ENCODE measurements around the gene VPS11.
"Not testable (repeated sequence)": the region's sequence is repeated elsewhere in the genome, so short reads cannot be mapped to it uniquely, and the experiment has no call there.

VPS11 gene

DNA sequence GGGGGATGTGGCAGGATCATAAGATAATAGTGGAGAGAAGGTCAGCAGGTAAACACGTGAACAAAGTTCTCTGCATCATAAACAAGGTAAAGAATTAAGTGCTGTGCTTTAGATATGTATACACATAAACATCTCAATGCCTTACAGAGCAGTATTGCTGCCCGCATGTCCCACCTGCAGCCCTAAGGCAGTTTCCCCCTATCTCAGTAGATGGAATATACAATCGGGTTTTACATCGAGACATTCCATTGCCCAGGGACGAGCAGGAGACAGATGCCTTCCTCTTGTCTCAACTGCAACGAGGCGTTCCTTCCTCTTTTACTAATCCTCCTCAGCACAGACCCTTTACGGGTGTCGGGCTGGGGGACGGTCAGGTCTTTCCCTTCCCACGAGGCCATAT lies 28.1 kb upstream of the VPS11 start:
- DNase-seq, result not testable (repeated sequence)

DNA sequence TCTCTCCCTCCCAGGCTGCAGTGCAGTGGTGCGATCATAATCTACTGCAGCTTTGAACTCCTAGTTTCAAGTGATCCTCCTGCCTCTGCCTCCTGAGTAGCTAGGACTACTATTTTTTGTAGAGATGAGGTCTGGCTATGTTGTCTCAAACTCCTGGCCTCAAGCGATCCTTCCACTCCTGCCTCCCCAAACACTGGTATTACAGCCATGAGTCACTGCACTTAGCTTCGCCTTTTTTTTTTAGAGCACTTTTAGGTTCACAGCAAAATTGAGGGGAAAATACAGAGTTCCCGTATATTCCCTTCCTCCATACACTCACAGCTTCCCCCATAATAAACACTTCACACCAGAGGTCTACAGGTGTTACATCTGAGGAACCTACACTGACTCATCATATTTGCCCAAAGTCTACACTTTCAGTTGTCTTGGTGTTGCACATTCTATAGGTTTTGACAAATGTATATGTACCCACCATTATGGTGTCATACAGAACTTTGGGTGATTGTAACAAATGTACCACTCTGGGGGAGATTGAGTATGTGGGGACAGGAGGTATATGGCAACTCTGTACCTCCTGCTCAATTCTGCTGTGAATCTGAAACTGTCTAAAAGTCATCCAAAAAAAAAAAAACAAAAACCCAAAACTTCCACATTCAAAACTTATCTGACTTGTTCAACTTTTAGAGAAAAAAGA lies 25.6 kb upstream of the VPS11 start:
- no peak for DNase-seq

GRCh38 chr11:119042927-119043326 lies 24.7 kb upstream of the VPS11 start:
- DNase-seq, result no peak

DNA sequence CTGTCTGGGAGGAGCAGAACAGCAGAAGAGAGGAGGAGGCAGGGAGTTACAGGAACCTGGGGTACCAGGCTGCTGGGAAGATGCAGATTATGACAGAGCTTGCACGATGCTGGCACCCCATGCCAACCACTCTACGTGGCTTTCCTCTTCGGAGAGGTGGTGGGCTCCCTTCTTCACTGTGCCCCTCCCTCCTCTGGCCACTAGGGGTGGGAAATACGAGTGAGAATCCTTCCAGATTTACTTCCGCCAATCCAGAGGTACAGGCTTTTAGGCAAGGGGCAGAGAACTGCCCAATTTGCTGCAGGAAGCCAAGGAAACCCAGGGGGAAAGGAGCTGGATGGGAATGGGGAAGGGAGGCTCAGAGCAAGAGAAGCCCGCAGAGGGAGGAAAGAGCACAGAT lies 22.9 kb upstream of the VPS11 start:
- no peak for DNase-seq

DNA sequence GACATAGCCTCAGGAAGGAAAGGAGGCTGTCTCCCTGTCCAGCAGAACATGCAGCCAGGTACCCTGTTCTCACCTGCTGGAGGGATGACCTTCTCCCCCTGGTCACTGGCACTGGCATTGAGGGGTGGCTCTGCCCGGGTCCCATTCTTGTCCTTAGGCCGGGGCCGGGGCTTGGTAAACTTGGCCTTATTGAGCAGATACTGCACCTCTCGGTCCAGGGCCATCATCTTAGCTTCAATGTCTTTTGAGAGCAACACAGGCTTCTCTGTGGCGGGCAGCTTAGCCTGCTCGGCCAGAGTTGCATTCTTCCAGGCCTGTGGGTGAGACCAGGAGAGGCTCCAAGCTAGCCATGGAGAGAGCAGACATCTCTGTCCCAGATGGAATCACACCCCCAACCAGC lies 21.1 kb upstream of the VPS11 start:
- DNase-seq, result no peak

DNA sequence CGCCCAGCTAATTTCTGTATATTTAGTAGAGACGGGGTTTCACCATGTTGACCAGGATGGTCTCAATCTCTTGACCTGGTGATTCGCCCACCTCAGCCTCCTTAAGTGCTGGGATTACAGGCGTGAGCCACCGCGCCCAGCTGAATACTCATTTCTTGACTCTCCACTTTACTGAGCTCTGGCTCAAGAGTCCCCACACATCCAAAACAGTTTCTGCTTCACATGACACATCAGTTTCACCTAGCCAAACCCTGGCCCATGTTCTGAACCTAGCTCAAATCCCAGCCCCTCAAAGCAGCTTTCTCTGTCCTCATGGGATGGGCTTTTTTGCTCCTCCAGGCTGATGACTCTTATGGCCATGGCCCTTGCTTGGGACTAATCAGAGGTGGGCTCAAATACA lies 20.4 kb upstream of the VPS11 start:
- no peak for DNase-seq

DNA sequence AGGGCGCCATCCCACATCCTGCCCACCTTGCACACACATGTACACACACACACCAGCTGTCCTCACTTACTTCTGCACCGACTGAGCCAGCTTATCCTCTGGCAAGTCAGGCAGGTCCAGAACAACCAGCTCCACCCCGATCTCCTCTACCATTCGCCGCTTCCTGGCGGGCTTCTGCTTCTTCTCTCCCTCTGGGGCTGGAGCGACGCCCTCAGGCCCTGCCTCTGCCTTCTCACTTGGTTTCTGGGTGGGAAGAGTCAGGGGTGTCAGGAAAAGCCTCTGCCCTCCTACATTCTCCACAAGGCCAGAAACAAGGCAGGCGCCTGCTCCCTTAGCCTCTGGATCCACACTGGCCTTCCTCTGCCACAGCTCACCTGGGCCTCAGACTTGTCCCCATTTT lies 19.0 kb upstream of the VPS11 start:
- no peak for DNase-seq

DNA sequence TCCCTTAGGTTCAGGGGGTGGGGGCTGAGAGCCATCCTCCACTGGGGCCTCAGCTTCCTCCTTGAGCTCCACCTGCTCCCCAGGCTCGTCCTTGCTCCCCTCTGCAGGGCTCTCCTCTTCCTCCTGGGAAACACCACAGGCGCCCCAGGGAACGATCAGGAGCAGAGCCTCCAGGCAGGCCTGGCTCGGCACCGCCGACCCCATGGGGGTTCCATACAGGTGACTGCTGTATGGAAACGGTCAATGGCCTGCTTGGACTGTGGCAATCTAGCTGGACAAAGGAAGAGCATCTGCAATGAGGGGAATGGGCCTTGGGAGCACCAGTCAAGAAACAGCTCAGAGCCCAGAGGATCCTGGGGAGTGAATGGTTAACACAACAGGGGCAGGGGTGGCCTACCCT lies 18.5 kb upstream of the VPS11 start:
- DNase-seq, result no peak

GRCh38 chr11:119051440-119052162 lies 16.0 kb upstream of the VPS11 start:
- DNase-seq, result no peak

- no peak for DNase-seq
These were observed 15.3 kb upstream of the VPS11 start for GRCh38 chr11:119052163-119052814.

DNA sequence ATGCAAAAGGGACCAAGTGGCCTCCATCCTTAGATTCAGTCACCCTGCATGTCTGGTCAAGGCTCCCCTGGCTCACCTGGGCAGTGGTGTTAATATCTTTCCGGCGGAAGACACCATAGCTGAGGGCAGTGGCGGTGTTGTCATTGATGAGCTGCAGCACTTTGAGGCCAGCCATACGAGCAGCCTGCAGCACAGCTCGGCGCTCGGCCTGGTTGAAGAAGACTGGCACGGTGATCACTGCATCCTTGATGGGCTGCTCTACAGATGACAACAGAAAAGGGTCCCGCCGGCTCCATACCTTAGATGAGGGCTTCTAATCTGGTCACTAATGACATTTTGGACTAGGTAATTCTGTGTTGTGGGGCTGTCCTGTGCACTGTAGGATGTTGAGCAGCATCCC lies 13.2 kb upstream of the VPS11 start:
- no peak for DNase-seq

DNA sequence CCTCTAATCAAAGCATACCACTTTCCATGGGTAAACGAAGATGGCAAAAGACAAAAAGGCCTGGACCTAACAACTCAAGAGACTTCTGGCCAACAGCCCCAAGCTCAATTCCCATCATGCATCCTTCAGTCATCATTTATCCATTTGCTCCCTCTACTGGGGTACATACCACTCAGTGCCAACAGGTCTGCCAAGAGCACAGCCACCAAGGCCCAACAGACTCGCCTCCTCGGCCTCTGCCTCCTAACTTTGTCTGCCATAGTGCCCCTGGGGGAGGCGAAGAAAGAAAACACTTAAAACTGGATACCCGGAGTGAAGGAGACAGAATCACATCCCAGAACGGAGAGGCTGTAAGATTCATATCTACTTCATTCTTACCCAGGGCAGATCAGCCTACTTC lies 11.7 kb upstream of the VPS11 start:
- peak; percentile 44 for DNase-seq

- DNase-seq, result no peak
These were observed 11.1 kb upstream of the VPS11 start for GRCh38 chr11:119056421-119056999.

DNA sequence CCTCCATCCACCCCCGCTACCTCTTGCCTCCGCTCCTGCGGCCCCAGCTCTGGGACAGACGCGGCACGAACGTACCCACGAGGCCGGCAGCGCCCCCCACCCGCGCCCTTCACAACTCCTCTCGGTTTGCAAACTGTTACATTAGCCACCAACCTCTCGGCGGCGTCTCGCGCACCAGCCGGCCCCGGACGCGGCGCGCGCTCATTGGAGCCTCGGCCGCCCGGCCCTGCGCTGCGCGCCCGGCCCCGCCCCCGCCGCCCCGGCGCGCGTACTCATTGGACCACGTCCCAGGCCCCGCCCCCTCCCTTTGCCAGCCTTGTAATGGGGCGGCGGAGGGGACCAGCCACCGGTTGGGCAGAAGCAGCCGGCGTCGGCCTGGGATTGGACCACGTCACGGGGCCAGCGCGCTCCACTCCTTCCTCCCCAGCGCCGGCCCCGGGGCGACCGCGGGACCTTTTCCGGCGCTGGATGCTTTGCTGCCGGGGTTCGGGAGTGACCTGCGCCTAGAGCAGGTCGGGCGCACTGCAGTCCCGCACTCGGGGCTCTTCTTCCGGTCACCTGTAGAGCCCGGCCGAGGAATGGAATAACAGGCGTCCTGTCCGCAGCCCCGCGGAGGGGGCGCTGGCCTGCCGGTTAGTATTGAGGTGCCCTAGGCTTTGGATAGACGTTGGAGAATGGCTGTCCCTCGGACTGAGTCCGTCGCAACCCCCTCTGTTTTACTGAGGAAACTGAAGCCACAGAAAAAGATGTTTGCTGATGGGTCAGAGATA lies 10.4 kb upstream of the VPS11 start, which contains the start of gene HYOU1:
Gene HYOU1, minus strand, starts transcription at position 206 of the 770 bp plus-strand sequence. CDS start 1,045 bp downstream, outside the sequence.
- DNase-seq, result peak; percentile 96

- DNase-seq, result not testable (repeated sequence)
These were observed 8.5 kb upstream of the VPS11 start for GRCh38 chr11:119059128-119059527.

DNA sequence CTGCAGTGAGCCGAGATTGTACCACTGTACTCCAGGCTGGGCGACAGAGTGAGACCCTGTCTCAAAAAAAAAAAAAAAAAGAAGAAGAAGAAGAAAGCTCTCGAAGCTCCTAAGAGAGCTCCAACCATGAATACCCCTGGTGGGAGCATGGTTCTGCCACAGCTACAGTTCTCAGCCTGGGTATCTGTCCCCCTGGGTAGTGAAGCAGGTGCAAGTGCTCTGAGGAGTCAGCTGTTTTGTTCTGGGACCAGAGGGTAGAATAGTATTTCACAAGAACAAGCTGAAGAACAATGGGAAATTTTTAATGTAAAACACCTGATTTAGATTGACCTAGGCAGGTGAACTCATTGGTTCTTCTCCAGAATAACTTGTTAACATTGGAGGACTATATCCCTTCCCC lies 6.4 kb upstream of the VPS11 start:
- DNase-seq, result no peak

DNA sequence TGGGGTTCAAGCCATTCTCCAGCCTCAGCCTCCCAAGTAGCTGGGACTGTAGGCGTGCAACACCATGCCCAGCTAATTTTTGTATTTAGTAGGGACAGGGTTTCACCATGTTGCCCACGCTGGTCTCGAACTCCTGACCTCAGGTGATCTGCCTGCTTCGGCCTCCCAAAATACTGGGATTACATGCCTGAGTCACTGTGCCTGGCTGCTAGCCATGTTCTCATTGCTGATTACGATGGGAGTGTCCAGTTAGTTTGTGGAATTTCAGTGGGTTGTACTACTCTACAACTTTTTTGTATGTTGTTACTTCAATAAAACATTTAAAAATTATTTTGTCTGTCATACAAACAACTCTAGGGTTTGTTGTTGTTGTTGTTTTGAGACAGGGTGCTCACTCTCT lies 4.8 kb upstream of the VPS11 start:
- DNase-seq, result peak; percentile 71

DNA sequence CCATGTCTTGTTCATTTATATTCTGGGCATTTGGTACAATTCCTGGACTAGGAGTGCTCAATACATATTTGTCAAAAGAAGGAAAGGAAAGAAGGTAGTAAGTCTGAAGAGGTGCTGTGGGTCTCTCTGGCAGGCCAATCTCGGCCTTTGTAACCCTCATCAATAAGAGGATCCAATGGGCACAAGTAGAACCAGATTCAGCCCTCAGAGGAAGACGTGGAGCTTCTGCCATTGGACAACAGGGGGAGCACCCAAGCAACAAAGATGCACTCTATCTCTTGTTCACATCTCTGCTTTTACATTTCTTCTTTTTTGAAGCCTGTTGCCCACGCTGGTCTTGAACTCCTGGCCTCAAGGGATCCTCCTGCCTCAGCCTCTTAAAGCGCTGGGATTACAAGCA lies 2.2 kb upstream of the VPS11 start:
- peak; percentile 28 for DNase-seq

GRCh38 chr11:119077839-119078238 lies 10.2 kb downstream of the VPS11 start:
- DNase-seq, result no peak

- DNase-seq, result no peak
These were observed 11.2 kb downstream of the VPS11 start for GRCh38 chr11:119078675-119079420.

DNA sequence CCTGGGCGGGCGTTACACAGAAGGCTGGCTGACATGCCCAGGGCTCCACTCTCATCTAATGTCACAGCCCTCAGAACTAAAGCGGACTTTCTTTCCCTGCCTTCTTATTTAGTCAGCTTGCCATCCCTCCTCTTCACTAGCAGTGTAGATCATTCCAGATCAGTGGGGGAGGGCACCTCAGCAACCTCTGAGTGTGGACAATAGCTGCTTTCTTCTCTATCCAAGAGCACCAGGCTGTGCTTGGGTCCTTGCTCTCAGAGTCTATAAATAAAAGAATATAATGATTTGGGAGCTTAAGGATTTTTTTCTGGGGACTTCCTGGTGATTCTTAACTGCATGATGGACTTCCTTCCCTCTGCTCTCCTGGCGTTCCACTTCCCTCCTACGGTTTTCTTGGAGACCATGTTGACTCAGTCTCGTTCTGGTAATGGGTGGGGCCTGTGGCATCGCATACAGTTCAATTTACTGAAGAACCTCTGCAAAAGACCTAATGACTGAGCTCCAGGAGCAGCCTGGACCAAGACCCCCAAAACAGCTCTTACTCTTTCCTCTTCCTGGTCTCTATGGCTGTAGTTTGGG lies 14.2 kb downstream of the VPS11 start:
- DNase-seq, result no peak
